Naive thymus-derived CD4-positive, alpha-beta T cell (primary cell): Measurements from ENCODE around the gene HPCA. TPM values are rescaled to one million over a fixed set of nuclear protein-coding genes. Genes with fewer than 3 reads are reported as not detected.

Source experiments
- ATAC-seq: fragments of 150-1000 bp; cut with Tn5 transposase; 2 replicates; pipeline ENCODE4 v1.10.0; 2021; ENCODE audit warnings: mild to moderate bottlenecking, moderate library complexity
- CTCF ChIA-PET: fragments of 350-600 bp; sonication (Branson Sonifier 250); formaldehyde crosslinking; loops from one replicate; lab custom pipeline; 2021; ENCODE audit warnings: antibody characterized with exemption; lab: Charles Lee
- POLR2A ChIA-PET: fragments of 350-600 bp; sonication (Branson Sonifier 250); formaldehyde crosslinking; loops from one replicate; lab custom pipeline; 2021; ENCODE audit warnings: antibody characterized with exemption, inconsistent platforms; lab: Charles Lee
- DNase-seq, 9 donors: peaks; one replicate each; pipeline versions ENCODE4 v3.0.0 to v3.0.0-alpha.2; 2020 to 2022; ENCODE audit warnings: mixed read lengths in 1 of 9
- H3K27ac ChIP-seq: one replicate; pipeline ENCODE4 v1.7.0; 2013; ENCODE audit warnings: mild to moderate bottlenecking, low read depth, low read length, moderate library complexity
- H3K27me3 ChIP-seq, 2 donors: one replicate each; pipeline ENCODE4 v1.7.0; 2013; ENCODE audit warnings: low read length in 2 of 2, mild to moderate bottlenecking in 2 of 2, moderate library complexity in 2 of 2; ENCODE audit not compliant: control insufficient read depth in 2 of 2, insufficient read depth in 2 of 2
- H3K36me3 ChIP-seq, 3 experiments: 1 replicate in 2 of 3; 2 replicates in 1 of 3; pipeline ENCODE4 v1.7.0; 2013; ENCODE audit warnings: low read length in 3 of 3, mild to moderate bottlenecking in 3 of 3, moderate library complexity in 1 of 3; ENCODE audit not compliant: insufficient read depth in 3 of 3, control insufficient read depth in 2 of 3
- H3K4me1 ChIP-seq, 2 donors: one replicate each; pipeline ENCODE4 v1.7.0; 2013; ENCODE audit warnings: low read length in 2 of 2, mild to moderate bottlenecking in 2 of 2, moderate library complexity in 1 of 2; ENCODE audit not compliant: control insufficient read depth in 2 of 2, insufficient read depth in 2 of 2
- H3K4me3 ChIP-seq: 2 replicates; pipeline ENCODE4 v1.7.0; 2013; ENCODE audit warnings: mild to moderate bottlenecking, low read length
- H3K9me3 ChIP-seq, 3 experiments: 1 replicate in 2 of 3; 2 replicates in 1 of 3; pipeline ENCODE4 v1.7.0; 2013; ENCODE audit warnings: low read length in 3 of 3; ENCODE audit not compliant: control insufficient read depth in 2 of 3
- H3K27ac Mint-ChIP-seq, 9 donors: one replicate each; pipeline ENCODE4 v1.8.0; 2020 to 2022; ENCODE audit warnings: mixed read lengths in 9 of 9, mild to moderate bottlenecking in 8 of 9, moderate library complexity in 5 of 9, inconsistent platforms in 2 of 9
- H3K27me3 Mint-ChIP-seq, 5 donors: one replicate each; pipeline ENCODE4 v1.8.0; 2021 to 2022; ENCODE audit warnings: mixed read lengths in 5 of 5, mild to moderate bottlenecking in 1 of 5
- H3K36me3 Mint-ChIP-seq, 5 donors: one replicate each; pipeline ENCODE4 v1.8.0; 2020 to 2022; ENCODE audit warnings: mixed read lengths in 5 of 5, mild to moderate bottlenecking in 3 of 5, inconsistent platforms in 1 of 5
- H3K4me1 Mint-ChIP-seq, 7 donors: one replicate each; pipeline ENCODE4 v1.8.0; 2020 to 2022; ENCODE audit warnings: mixed read lengths in 7 of 7, mild to moderate bottlenecking in 3 of 7, inconsistent platforms in 1 of 7
- H3K4me3 Mint-ChIP-seq, 10 donors: one replicate each; pipeline ENCODE4 v1.8.0; 2020 to 2022; ENCODE audit warnings: mild to moderate bottlenecking in 10 of 10, mixed read lengths in 10 of 10, moderate library complexity in 6 of 10, inconsistent platforms in 2 of 10
- H3K9me3 Mint-ChIP-seq, 11 donors: one replicate each; pipeline ENCODE4 v1.8.0; 2020 to 2022; ENCODE audit warnings: mixed read lengths in 11 of 11, mild to moderate bottlenecking in 4 of 11, inconsistent platforms in 1 of 11, moderate library complexity in 1 of 11
- intact Hi-C, 2 donors: fragments of 100-400 bp; cut with micrococcal nuclease; formaldehyde crosslinking; loops; one replicate each; pipeline ENCODE4 v1.15.1; 2023
- polyA plus RNA-seq, 2 donors: library from polyadenylated mRNA; unstranded; fragments of 300-500 nt; fragmentation: Illumina TruSeq; gene quantifications; one replicate each; pipeline ENCODE4 v1.2.3, GENCODE V29; 2021
- total RNA-seq, 6 experiments: library from RNA in 5 of 6; stranded (reverse) in 5 of 6; gene quantifications; 1 replicate in 5 of 6; 2 replicates in 1 of 6; pipeline ENCODE4 v1.2.3 and lab custom pipeline; 2021 to 2026

Gene HPCA
- total and polyA plus RNA-seq, 7 experiments from 2014 or later: 0.31 to 0.43 TPM; not detected in 5

DNA sequence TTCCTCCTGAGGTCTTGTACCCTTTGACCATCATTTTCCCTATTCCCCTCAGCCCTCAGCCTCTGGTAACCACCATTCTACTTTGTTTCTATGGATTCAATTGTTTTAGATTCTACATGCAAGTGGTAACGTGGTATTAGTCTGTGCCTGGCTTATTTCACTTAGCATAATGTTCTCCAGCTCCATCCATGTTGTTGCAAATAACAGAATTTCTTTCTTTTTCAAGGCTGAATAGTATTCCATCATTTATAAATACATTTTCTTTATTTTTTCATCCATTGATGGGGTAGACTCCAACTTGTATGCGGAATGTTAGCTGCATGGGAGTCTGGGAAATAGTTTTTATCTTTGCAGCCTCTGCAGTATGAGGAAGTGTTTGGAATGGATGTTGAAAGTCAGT lies 41.1 kb downstream of the HPCA start:
- H3K4me3 ChIP-seq: no peak overlapping the region
- DNase-seq: no peak
- intact Hi-C loops: no loop called here
- peaks cover 0 to 6% of the 10 kb centered on the region in 2 donors for H3K4me1 ChIP-seq
- POLR2A ChIA-PET: no interaction called here
- CTCF ChIA-PET: interaction anchor here (0.8 kb wide), 1 partner anchor 13 kb away, joined by 3 read pairs; no protein-coding TSS in a partner anchor
- peaks cover 0 to 5% of the 10 kb centered on the region in 2 donors for H3K27me3 ChIP-seq
- ATAC-seq: no peak
- Mint-ChIP-seq H3K27ac (no peak overlapping the region), H3K4me1 (peaks cover 12 to 22% (median 17%) of the 10 kb centered on the region in 7 donors), H3K27me3 (peaks cover 39 to 54% (median 47%) of the 10 kb centered on the region in 5 donors), H3K36me3 (peaks cover 0 to 5% (median 0%) of the 10 kb centered on the region in 5 donors), H3K9me3 (peaks cover 0 to 5% (median 0%) of the 10 kb centered on the region in 11 donors), H3K4me3 (no peak overlapping the region)
- no peaks in the 10 kb centered on the region for H3K9me3 ChIP-seq
- H3K27ac ChIP-seq: no peak overlapping the region
- H3K36me3 ChIP-seq: no peaks in the 10 kb centered on the region

DNA sequence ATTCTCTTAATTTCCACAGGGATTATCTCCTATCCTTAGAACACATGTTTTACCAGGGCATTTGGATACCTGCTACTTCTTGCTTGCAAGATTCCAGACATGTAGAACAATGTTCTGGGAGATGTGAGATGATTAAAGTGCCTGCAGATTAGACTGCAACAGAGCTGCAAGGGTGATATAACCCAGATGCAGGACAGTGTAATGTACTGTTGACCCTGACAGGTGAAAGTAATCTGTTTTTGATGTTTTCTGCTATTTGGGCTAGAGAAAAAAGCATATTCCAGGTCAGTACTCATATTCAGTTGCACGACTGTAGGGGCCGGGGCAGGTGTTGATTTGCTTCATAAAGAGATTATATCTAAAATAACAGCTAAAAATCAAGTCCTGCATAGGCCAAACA lies 42.0 kb downstream of the HPCA start:
- DNase-seq (no peak), ATAC-seq (no peak)
- peaks cover 0 to 6% of the 10 kb centered on the region in 2 donors for H3K4me1 ChIP-seq
- H3K27ac ChIP-seq: no peak overlapping the region
- intact Hi-C loops: no loop called here
- H3K9me3 Mint-ChIP-seq: peaks cover 0 to 5% (median 0%) of the 10 kb centered on the region in 11 donors
- ChIA-PET POLR2A (no interaction called here), CTCF (no interaction called here)
- H3K4me3 ChIP-seq: no peak overlapping the region
- H3K27me3 ChIP-seq: peaks cover 0 to 5% of the 10 kb centered on the region in 2 donors
- no peak overlapping the region for H3K4me3 Mint-ChIP-seq
- H3K27me3 Mint-ChIP-seq: peaks cover 31 to 45% (median 39%) of the 10 kb centered on the region in 5 donors
- no peaks in the 10 kb centered on the region for H3K9me3 ChIP-seq
- peaks cover 12 to 22% (median 17%) of the 10 kb centered on the region in 7 donors for H3K4me1 Mint-ChIP-seq
- no peak overlapping the region for H3K27ac Mint-ChIP-seq
- no peaks in the 10 kb centered on the region for H3K36me3 ChIP-seq
- H3K36me3 Mint-ChIP-seq: peaks cover 0 to 11% (median 0%) of the 10 kb centered on the region in 5 donors

DNA sequence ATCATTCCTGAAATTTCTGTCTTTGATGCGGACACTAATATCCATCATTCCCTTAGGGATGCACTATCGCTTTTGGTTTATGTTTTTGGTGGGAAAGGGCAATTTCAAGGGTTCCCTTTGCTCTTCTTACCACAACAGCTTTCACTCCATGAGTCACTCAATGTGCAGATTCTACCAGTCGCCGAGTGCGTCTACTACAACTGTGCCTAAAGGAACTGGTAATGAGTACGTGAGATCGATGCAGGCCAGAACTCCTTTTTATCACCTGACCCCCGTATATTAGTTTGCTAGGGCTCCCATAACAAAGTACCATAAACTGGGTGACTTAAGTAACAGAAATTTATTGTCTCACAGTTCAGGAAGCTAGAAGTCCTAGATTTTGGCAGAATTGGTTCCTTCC lies 42.4 kb downstream of the HPCA start:
- H3K27ac ChIP-seq: no peak overlapping the region
- intact Hi-C loops: no loop called here
- H3K27me3 Mint-ChIP-seq: peaks cover 27 to 41% (median 35%) of the 10 kb centered on the region in 5 donors
- ChIA-PET POLR2A (no interaction called here), CTCF (interaction anchor here (5.5 kb wide), 1 partner anchor 127 kb away, joined by 55 read pairs; no protein-coding TSS in a partner anchor)
- H3K36me3 Mint-ChIP-seq: peaks cover 0 to 14% (median 0%) of the 10 kb centered on the region in 5 donors
- H3K27me3 ChIP-seq: peaks cover 0 to 5% of the 10 kb centered on the region in 2 donors
- H3K4me3 Mint-ChIP-seq: no peak overlapping the region
- H3K27ac Mint-ChIP-seq: no peak overlapping the region
- H3K4me1 Mint-ChIP-seq: peaks cover 13 to 19% (median 16%) of the 10 kb centered on the region in 7 donors
- no peaks in the 10 kb centered on the region for H3K9me3 ChIP-seq
- H3K36me3 ChIP-seq: no peaks in the 10 kb centered on the region
- DNase-seq: no peak
- no peak for ATAC-seq
- H3K4me1 ChIP-seq: peaks cover 0 to 6% of the 10 kb centered on the region in 2 donors
- no peak overlapping the region for H3K4me3 ChIP-seq
- H3K9me3 Mint-ChIP-seq: peaks cover 0 to 5% (median 0%) of the 10 kb centered on the region in 11 donors

DNA sequence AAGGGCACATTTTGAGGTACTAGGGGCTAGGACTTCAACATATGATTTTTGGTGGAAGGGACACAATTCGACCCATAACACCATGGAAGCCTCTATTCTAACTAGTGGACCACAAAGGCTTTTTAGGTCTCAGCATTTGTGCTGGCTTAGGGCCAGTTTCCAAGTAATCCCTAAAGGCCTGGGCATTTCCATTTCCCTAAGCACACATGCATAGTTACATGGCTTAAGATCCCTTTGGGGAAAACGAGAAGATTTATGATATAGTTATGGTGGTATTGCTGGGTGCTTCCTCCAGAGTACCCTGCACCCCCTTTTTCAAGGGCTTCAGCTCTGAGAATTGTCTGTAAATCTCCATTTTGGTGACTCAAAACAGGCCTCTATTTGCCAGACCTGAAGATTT lies 43.1 kb downstream of the HPCA start:
- ChIA-PET POLR2A (no interaction called here), CTCF (interaction anchor here (0.5 to 5.5 kb wide), 2 partner anchors 81 to 126 kb away, joined by 3 to 55 read pairs; no protein-coding TSS in a partner anchor)
- Histone ChIP-seq H3K27me3 (peaks cover 0 to 3% of the 10 kb centered on the region in 2 donors), H3K4me1 (peaks cover 0 to 6% of the 10 kb centered on the region in 2 donors), H3K9me3 (no peaks in the 10 kb centered on the region), H3K4me3 (no peak overlapping the region), H3K36me3 (no peaks in the 10 kb centered on the region), H3K27ac (no peak overlapping the region)
- Mint-ChIP-seq H3K9me3 (peaks cover 0 to 4% (median 0%) of the 10 kb centered on the region in 11 donors), H3K27ac (no peak overlapping the region), H3K4me3 (no peak overlapping the region), H3K36me3 (peaks cover 0 to 17% (median 0%) of the 10 kb centered on the region in 5 donors), H3K27me3 (peaks cover 20 to 34% (median 28%) of the 10 kb centered on the region in 5 donors), H3K4me1 (peaks cover 9 to 23% (median 13%) of the 10 kb centered on the region in 7 donors)
- no peak for DNase-seq
- no peak for ATAC-seq
- intact Hi-C loops: no loop called here

DNA sequence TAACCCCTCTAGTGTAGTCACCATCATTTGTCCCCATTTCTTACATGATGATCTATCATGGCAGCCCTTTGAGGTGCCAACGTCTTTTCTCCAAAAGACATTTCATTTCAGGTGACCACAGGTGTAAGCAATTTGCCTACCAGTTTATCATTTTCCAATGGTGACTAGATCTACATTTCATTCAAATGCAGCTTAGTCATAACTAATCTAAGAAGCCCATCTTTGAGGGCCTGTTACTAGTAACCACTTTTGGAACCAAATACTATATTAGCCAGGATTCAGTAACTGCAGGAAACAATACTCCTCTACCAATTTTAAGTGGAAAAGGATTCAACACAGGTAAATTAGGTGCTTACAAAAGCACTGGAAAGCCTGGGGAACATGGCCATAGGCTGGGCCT lies 45.5 kb downstream of the HPCA start:
- Mint-ChIP-seq H3K27ac (no peak overlapping the region), H3K27me3 (peaks cover 0 to 13% (median 8%) of the 10 kb centered on the region in 5 donors), H3K9me3 (peaks cover 0 to 2% (median 0%) of the 10 kb centered on the region in 11 donors), H3K4me3 (no peak overlapping the region), H3K4me1 (peaks cover 0 to 19% (median 0%) of the 10 kb centered on the region in 7 donors), H3K36me3 (peaks cover 0 to 27% (median 0%) of the 10 kb centered on the region in 5 donors)
- ATAC-seq: no peak
- DNase-seq: no peak
- Histone ChIP-seq H3K27ac (no peak overlapping the region), H3K27me3 (no peaks in the 10 kb centered on the region), H3K9me3 (no peaks in the 10 kb centered on the region), H3K36me3 (peaks cover 0 to 14% (median 1%) of the 10 kb centered on the region in 3 experiments), H3K4me1 (no peaks in the 10 kb centered on the region), H3K4me3 (no peak overlapping the region)
- intact Hi-C loops: loop anchor here (2.0 to 10.0 kb wide), 4 partner anchors 33 to 363 kb away; partner anchors contain the start of genes AZIN2 (in 1 of the 2) and RNF19B (in 1 of the 2)
- ChIA-PET POLR2A (interaction anchor here (1.0 to 1.5 kb wide), 2 partner anchors 33 to 195 kb away, joined by 3 read pairs; partner anchors contain the start of gene RNF19B), CTCF (interaction anchor here (0.6 to 5.7 kb wide), 5 partner anchors 76 to 156 kb away, joined by 3 to 55 read pairs (median 7); no protein-coding TSS in a partner anchor)

DNA sequence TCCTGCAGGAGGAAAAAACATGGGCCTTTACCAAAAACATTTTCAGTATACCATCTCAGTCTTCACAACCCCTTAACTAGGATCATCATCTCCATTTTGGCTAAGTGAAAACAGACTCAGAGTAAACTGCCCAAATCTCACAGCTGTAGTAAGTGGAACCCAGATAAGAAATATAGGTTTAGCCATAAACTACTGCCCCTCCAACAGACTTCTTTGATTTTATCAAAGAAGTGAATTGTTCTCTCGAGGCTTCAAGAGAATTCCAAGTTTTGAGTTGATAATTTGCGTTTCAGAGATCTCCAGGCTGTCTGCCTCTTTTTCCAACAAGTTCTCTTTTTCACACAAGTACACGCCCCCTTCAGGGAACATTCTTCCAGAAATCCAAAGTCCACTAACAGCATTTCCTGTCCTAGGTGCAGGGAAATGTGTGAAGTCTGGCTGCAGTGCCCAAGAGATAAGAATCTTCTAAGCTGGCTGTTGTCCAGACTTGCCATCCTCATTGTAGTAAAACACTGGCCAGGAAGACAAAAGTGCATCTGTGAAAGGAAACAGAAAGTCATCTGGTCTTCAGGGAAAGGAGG lies 47.5 kb downstream of the HPCA start:
- ChIA-PET CTCF (interaction anchor here (0.8 to 5.7 kb wide), 6 partner anchors 64 to 214 kb away, joined by 3 to 55 read pairs (median 4); no protein-coding TSS in a partner anchor), POLR2A (no interaction called here)
- Mint-ChIP-seq H3K36me3 (peaks cover 0 to 33% (median 4%) of the 10 kb centered on the region in 5 donors), H3K4me1 (peaks cover 0 to 35% (median 0%) of the 10 kb centered on the region in 7 donors), H3K9me3 (no peaks in the 10 kb centered on the region), H3K27me3 (no peaks in the 10 kb centered on the region), H3K4me3 (no peak overlapping the region), H3K27ac (no peak overlapping the region)
- no peaks in the 10 kb centered on the region for H3K27me3 ChIP-seq
- no peaks in the 10 kb centered on the region for H3K9me3 ChIP-seq
- intact Hi-C loops: loop anchor here (1.0 to 10.0 kb wide), 10 partner anchors 31 to 433 kb away; partner anchors contain the start of genes AZIN2 (in 1 of the 2) and RNF19B (in 1 of the 2)
- H3K36me3 ChIP-seq: peaks cover 0 to 33% (median 12%) of the 10 kb centered on the region in 3 experiments
- no peak overlapping the region for H3K4me3 ChIP-seq
- ATAC-seq: no peak
- no peaks in the 10 kb centered on the region for H3K4me1 ChIP-seq
- peak in 1 of 9 donors; percentile 5 for DNase-seq
- H3K27ac ChIP-seq: no peak overlapping the region
